ENCODE data around the gene PRDM1. TPM values are rescaled to one million over a fixed set of nuclear protein-coding genes. Genes with fewer than 3 reads are reported as not detected.

Gene PRDM1
- total and polyA plus RNA-seq, 4 donors: 1.3 to 6.6 (median 2.0) TPM

DNA sequence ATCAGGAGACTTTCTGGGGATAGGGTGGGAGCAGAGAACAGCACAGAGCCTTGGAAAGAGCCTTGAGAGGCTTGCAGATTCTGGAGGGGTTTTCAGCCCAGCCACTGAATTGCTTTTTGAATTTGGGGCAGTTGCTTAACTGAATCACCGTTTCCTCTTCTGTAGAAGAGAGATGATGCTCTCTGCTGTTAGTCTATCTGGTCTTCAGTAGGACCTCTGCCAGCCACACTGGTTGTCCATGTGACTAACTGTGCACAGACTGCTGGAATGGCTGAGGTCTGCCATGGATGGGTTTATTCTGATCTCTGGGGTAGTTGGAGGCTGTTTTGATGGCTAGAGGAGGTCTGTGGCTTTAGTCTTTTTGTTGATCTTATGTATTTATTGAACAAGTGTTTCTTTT, 21.4 kb upstream of the PRDM1 start:
- Histone ChIP-seq H3K27me3 (ENCODE audit: control insufficient read depth, insufficient read depth, low read length) (no peaks in the 10 kb centered on the region), H3K4me3 (ENCODE audit: low read depth, low read length) (no peak overlapping the region), H3K27ac (ENCODE audit: low read depth, low read length) (no peak overlapping the region), H3K9me3 (ENCODE audit: control insufficient read depth, insufficient read depth, low read length) (no peaks in the 10 kb centered on the region), H3K4me1 (ENCODE audit: control insufficient read depth, insufficient read depth, low read length) (no peaks in the 10 kb centered on the region), H3K36me3 (ENCODE audit: control insufficient read depth, insufficient read depth, low read length) (no peaks in the 10 kb centered on the region)
- WGBS (ENCODE audit: insufficient coverage): 53% methylated on average over 1 of the region's 1 CpG
- no peak for DNase-seq (ENCODE audit: low read depth in 4 of 6, low spot score in 6 of 6)

- no peak overlapping the region for H3K4me3 ChIP-seq (ENCODE audit: low read depth, low read length)
- H3K9me3 ChIP-seq (ENCODE audit: control insufficient read depth, insufficient read depth, low read length): no peaks in the 10 kb centered on the region
- WGBS (ENCODE audit: insufficient coverage): no CpG with 5 or more reads among the region's 1 CpG
- H3K27me3 ChIP-seq (ENCODE audit: control insufficient read depth, insufficient read depth, low read length): no peaks in the 10 kb centered on the region
- H3K4me1 ChIP-seq (ENCODE audit: control insufficient read depth, insufficient read depth, low read length): no peaks in the 10 kb centered on the region
- no peaks in the 10 kb centered on the region for H3K36me3 ChIP-seq (ENCODE audit: control insufficient read depth, insufficient read depth, low read length)
- no peak overlapping the region for H3K27ac ChIP-seq (ENCODE audit: low read depth, low read length)
- DNase-seq (ENCODE audit: low read depth in 4 of 6, low spot score in 6 of 6): no peak
These were observed 19.1 kb upstream of the PRDM1 start for GRCh38 chr6:106066989-106067388.

- H3K4me3 ChIP-seq (ENCODE audit: low read depth, low read length): no peak overlapping the region
- H3K36me3 ChIP-seq (ENCODE audit: control insufficient read depth, insufficient read depth, low read length): no peaks in the 10 kb centered on the region
- H3K9me3 ChIP-seq (ENCODE audit: control insufficient read depth, insufficient read depth, low read length): no peaks in the 10 kb centered on the region
- WGBS (ENCODE audit: insufficient coverage): 70% methylated on average over 3 of the region's 8 CpGs
- no peaks in the 10 kb centered on the region for H3K4me1 ChIP-seq (ENCODE audit: control insufficient read depth, insufficient read depth, low read length)
- H3K27me3 ChIP-seq (ENCODE audit: control insufficient read depth, insufficient read depth, low read length): no peaks in the 10 kb centered on the region
- peak in 3 of 6 donors; percentile 35 to 81 (median 76) for DNase-seq (ENCODE audit: low read depth in 4 of 6, low spot score in 6 of 6)
- no peak overlapping the region for H3K27ac ChIP-seq (ENCODE audit: low read depth, low read length)
These were observed 16.7 kb upstream of the PRDM1 start for GRCh38 chr6:106069478-106069877.

DNA sequence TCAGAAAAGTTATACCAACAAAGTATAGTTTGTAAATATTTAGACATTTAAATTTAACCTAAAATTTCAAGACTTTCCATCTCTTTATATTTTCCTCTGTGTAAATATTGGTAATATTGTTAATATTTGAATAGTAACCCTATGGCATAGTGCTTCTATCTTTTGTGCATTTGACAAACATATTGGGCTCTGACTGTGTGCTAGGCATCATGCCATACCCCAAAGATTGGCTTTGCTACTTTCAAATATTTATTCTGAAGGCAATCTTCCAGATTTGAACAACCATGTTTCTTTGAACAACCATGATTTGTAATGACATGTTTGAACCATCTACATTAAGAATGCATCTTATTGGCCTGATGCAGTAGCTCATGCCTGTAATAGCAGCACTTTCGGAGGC, 15.5 kb upstream of the PRDM1 start:
- Histone ChIP-seq H3K4me1 (ENCODE audit: control insufficient read depth, insufficient read depth, low read length) (no peaks in the 10 kb centered on the region), H3K36me3 (ENCODE audit: control insufficient read depth, insufficient read depth, low read length) (no peaks in the 10 kb centered on the region), H3K4me3 (ENCODE audit: low read depth, low read length) (no peak overlapping the region), H3K27ac (ENCODE audit: low read depth, low read length) (no peak overlapping the region), H3K9me3 (ENCODE audit: control insufficient read depth, insufficient read depth, low read length) (no peaks in the 10 kb centered on the region), H3K27me3 (ENCODE audit: control insufficient read depth, insufficient read depth, low read length) (no peaks in the 10 kb centered on the region)
- peak in 1 of 6 donors; percentile 63 for DNase-seq (ENCODE audit: low read depth in 4 of 6, low spot score in 6 of 6)
- WGBS (ENCODE audit: insufficient coverage): no CpG with 5 or more reads among the region's 1 CpG

GRCh38 chr6:106072501-106073090, 13.5 kb upstream of the PRDM1 start:
- WGBS (ENCODE audit: insufficient coverage): 83% methylated on average over 4 of the region's 8 CpGs
- H3K27me3 ChIP-seq (ENCODE audit: control insufficient read depth, insufficient read depth, low read length): no peaks in the 10 kb centered on the region
- H3K36me3 ChIP-seq (ENCODE audit: control insufficient read depth, insufficient read depth, low read length): no peaks in the 10 kb centered on the region
- H3K9me3 ChIP-seq (ENCODE audit: control insufficient read depth, insufficient read depth, low read length): no peaks in the 10 kb centered on the region
- H3K27ac ChIP-seq (ENCODE audit: low read depth, low read length): no peak overlapping the region
- H3K4me3 ChIP-seq (ENCODE audit: low read depth, low read length): no peak overlapping the region
- no peaks in the 10 kb centered on the region for H3K4me1 ChIP-seq (ENCODE audit: control insufficient read depth, insufficient read depth, low read length)
- no peak for DNase-seq (ENCODE audit: low read depth in 4 of 6, low spot score in 6 of 6)

GRCh38 chr6:106074146-106074545, 12.0 kb upstream of the PRDM1 start:
- Histone ChIP-seq H3K4me1 (ENCODE audit: control insufficient read depth, insufficient read depth, low read length) (no peaks in the 10 kb centered on the region), H3K27me3 (ENCODE audit: control insufficient read depth, insufficient read depth, low read length) (no peaks in the 10 kb centered on the region), H3K27ac (ENCODE audit: low read depth, low read length) (no peak overlapping the region), H3K36me3 (ENCODE audit: control insufficient read depth, insufficient read depth, low read length) (no peaks in the 10 kb centered on the region), H3K4me3 (ENCODE audit: low read depth, low read length) (no peak overlapping the region), H3K9me3 (ENCODE audit: control insufficient read depth, insufficient read depth, low read length) (no peaks in the 10 kb centered on the region)
- DNase-seq (ENCODE audit: low read depth in 4 of 6, low spot score in 6 of 6): no peak
- WGBS (ENCODE audit: insufficient coverage): no CpG with 5 or more reads among the region's 3 CpGs

DNA sequence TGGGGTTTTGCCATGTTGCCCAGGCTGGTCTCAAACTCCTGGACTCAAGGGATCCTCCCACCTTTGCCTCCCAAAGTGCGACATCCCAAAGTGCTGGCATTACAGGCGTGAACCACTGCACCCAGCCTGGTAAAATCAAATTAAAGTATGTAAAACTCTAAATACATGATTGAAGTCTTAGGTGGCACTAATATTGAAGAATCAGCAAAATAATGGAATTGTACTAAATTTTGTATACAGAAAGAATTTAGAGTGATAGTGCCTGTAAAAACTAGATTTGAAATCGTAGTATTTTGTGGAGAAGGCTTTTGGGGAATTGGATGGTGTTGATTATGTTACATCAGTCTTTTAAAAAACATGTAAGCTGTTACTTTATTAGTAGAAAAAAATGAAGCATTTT, 10.0 kb upstream of the PRDM1 start:
- no peaks in the 10 kb centered on the region for H3K36me3 ChIP-seq (ENCODE audit: control insufficient read depth, insufficient read depth, low read length)
- no peak overlapping the region for H3K27ac ChIP-seq (ENCODE audit: low read depth, low read length)
- no peak for DNase-seq (ENCODE audit: low read depth in 4 of 6, low spot score in 6 of 6)
- no peak overlapping the region for H3K4me3 ChIP-seq (ENCODE audit: low read depth, low read length)
- no peaks in the 10 kb centered on the region for H3K9me3 ChIP-seq (ENCODE audit: control insufficient read depth, insufficient read depth, low read length)
- no peaks in the 10 kb centered on the region for H3K4me1 ChIP-seq (ENCODE audit: control insufficient read depth, insufficient read depth, low read length)
- WGBS (ENCODE audit: insufficient coverage): no CpG with 5 or more reads among the region's 3 CpGs
- no peaks in the 10 kb centered on the region for H3K27me3 ChIP-seq (ENCODE audit: control insufficient read depth, insufficient read depth, low read length)

GRCh38 chr6:106077170-106077569, 9.0 kb upstream of the PRDM1 start:
- DNase-seq (ENCODE audit: low read depth in 4 of 6, low spot score in 6 of 6): no peak
- no peaks in the 10 kb centered on the region for H3K4me1 ChIP-seq (ENCODE audit: control insufficient read depth, insufficient read depth, low read length)
- WGBS (ENCODE audit: insufficient coverage): no CpG with 5 or more reads among the region's 3 CpGs
- H3K36me3 ChIP-seq (ENCODE audit: control insufficient read depth, insufficient read depth, low read length): no peaks in the 10 kb centered on the region
- H3K9me3 ChIP-seq (ENCODE audit: control insufficient read depth, insufficient read depth, low read length): no peaks in the 10 kb centered on the region
- no peak overlapping the region for H3K4me3 ChIP-seq (ENCODE audit: low read depth, low read length)
- H3K27me3 ChIP-seq (ENCODE audit: control insufficient read depth, insufficient read depth, low read length): peaks cover 4% of the 10 kb centered on the region
- no peak overlapping the region for H3K27ac ChIP-seq (ENCODE audit: low read depth, low read length)

DNA sequence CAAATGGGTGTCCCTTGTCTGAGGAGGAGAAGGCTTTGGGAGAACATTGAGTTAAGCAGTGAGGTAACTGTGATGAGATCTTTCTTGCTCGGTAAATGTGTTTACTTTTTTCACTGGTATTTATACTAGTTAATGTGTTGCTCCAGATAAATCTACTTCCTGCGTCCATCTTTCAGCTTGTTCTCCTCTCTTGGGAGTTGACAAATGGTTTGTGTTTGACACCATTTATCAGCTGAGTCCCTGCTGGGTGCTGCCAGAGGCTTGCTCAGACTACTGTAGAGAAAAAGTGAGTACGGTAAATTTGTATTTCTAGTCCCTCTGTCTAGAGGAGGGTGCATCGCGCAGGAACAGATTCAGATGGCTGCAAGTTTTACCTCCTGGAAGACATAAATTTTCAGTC, 8.3 kb upstream of the PRDM1 start:
- DNase-seq (ENCODE audit: low read depth in 4 of 6, low spot score in 6 of 6): no peak
- Histone ChIP-seq H3K4me3 (ENCODE audit: low read depth, low read length) (no peak overlapping the region), H3K36me3 (ENCODE audit: control insufficient read depth, insufficient read depth, low read length) (no peaks in the 10 kb centered on the region), H3K27ac (ENCODE audit: low read depth, low read length) (no peak overlapping the region), H3K27me3 (ENCODE audit: control insufficient read depth, insufficient read depth, low read length) (peaks cover 4% of the 10 kb centered on the region), H3K4me1 (ENCODE audit: control insufficient read depth, insufficient read depth, low read length) (no peaks in the 10 kb centered on the region), H3K9me3 (ENCODE audit: control insufficient read depth, insufficient read depth, low read length) (no peaks in the 10 kb centered on the region)
- no CpG with 5 or more reads among the region's 5 CpGs for WGBS (ENCODE audit: insufficient coverage)

DNA sequence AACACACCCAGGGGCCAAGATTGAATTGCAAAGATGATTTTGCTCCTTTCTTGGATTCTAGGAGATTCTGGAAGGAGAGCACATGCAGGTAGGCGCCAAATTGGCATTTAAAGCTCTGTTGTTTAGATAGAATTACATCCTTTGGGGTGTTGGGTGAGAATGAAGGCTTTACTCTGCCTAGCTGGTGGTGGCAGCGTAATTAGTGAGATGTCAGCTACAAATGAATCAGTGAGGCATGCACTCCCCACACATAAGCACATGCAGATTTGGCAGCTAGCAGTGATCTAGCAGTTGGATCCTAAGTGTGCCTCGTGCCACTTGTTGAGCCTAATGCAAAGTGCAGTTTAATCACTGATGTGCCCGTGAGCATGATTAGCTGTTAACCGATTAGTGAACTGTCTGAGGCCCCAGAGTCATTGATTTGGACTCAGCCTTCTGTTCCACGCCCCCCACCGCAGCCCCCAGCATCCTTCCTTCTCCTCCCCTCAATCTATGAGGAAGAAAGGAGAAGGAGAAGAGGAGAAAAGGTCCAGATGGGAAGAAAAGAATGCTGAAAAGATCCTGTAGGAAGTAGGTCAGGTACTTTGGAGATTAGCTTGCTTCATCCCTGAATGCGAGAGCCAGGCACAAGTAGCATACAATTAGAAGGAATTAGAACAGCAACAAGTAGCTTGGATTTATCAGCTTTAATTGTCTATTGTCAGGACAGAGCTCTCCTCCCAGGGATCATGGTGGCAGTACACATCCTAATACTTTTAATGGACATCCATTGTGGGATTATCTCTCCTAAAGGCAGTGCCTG, 6.0 kb upstream of the PRDM1 start:
- Histone ChIP-seq H3K4me3 (ENCODE audit: low read depth, low read length) (no peak overlapping the region), H3K27ac (ENCODE audit: low read depth, low read length) (no peak overlapping the region), H3K36me3 (ENCODE audit: control insufficient read depth, insufficient read depth, low read length) (no peaks in the 10 kb centered on the region), H3K9me3 (ENCODE audit: control insufficient read depth, insufficient read depth, low read length) (no peaks in the 10 kb centered on the region), H3K4me1 (ENCODE audit: control insufficient read depth, insufficient read depth, low read length) (no peaks in the 10 kb centered on the region), H3K27me3 (ENCODE audit: control insufficient read depth, insufficient read depth, low read length) (peaks cover 15% of the 10 kb centered on the region)
- WGBS (ENCODE audit: insufficient coverage): 66% methylated on average over 4 of the region's 8 CpGs
- peak in 2 of 6 donors; percentile 35 to 78 for DNase-seq (ENCODE audit: low read depth in 4 of 6, low spot score in 6 of 6)

All from spinal cord (tissue), 10 donors.